GM23248 (cell line): Measurements from ENCODE around the gene DPY19L1.
"Not testable (repeated sequence)": the region's sequence is repeated elsewhere in the genome, so short reads cannot be mapped to it uniquely, and the experiment has no call there.

ENCODE experiments used
- EZH2 ChIP-seq: fragments of 200-600 bp; sonication (generic); IDR thresholded peaks from 2 replicates; pipeline ENCODE4 v1.6.1; 2018; ENCODE audit warnings: antibody characterized with exemption, mild to moderate bottlenecking; ENCODE audit not compliant: insufficient read depth, poor library complexity, severe bottlenecking
- EZH2phosphoT487 ChIP-seq: fragments of 200-600 bp; sonication (generic); IDR thresholded peaks from 2 replicates; pipeline ENCODE4 v1.6.1; 2018; ENCODE audit warnings: antibody characterized with exemption, moderate library complexity, mild to moderate bottlenecking, low read depth; ENCODE audit not compliant: insufficient read depth

- TF ChIP-seq EZH2, EZH2phosphoT487: not testable (repeated sequence)
Measured at GRCh38 chr7:35074008-35074407, 36.7 kb upstream of the DPY19L1 start.
